Esophagus muscularis mucosa (tissue), 4 donors: ENCODE measurements around the gene TRABD2B. TPM values are rescaled to one million over a fixed set of nuclear protein-coding genes. Genes with fewer than 3 reads are reported as not detected.

Source experiments
- DNase-seq: peaks from one replicate; pipeline ENCODE4 v3.0.0-alpha.2; 2017; ENCODE audit errors: extremely low spot score
- H3K27ac ChIP-seq, 4 donors: fragments of 200-600 bp; sonication (generic); replicated peaks in 1 of 4; 1 replicate in 3 of 4; 2 replicates in 1 of 4; pipeline ENCODE4 v1.5.1; 2016 to 2019; ENCODE audit warnings: mild to moderate bottlenecking in 1 of 4
- H3K27me3 ChIP-seq, 4 donors: fragments of 200-600 bp; sonication (generic); one replicate each; pipeline versions ENCODE4 v1.5.1 to v1.6.0; 2016 to 2019
- H3K36me3 ChIP-seq, 4 donors: fragments of 200-600 bp; sonication (generic); one replicate each; pipeline ENCODE4 v1.5.1; 2016 to 2019
- H3K4me1 ChIP-seq, 4 donors: fragments of 200-600 bp; sonication (generic); one replicate each; pipeline ENCODE4 v1.5.1; 2016 to 2019
- H3K4me3 ChIP-seq, 4 donors: fragments of 200-600 bp; sonication (generic); 1 replicate in 2 of 4; 2 replicates in 2 of 4; pipeline ENCODE4 v1.5.1; 2016 to 2019; ENCODE audit warnings: mild to moderate bottlenecking in 4 of 4, moderate library complexity in 1 of 4
- H3K9me3 ChIP-seq, 4 donors: fragments of 200-600 bp; sonication (generic); 1 replicate in 3 of 4; 2 replicates in 1 of 4; pipeline ENCODE4 v1.5.1; 2016 to 2019
- EP300 ChIP-seq: sonication (generic); formaldehyde crosslinking; IDR thresholded peaks from one replicate; pipeline ENCODE4 v1.6.1; 2017; ENCODE audit warnings: antibody characterized with exemption
- POLR2A ChIP-seq: fragments of 450-650 bp; IDR thresholded peaks from one replicate; pipeline ENCODE4 v1.6.1; 2017; ENCODE audit warnings: antibody characterized with exemption, moderate library complexity, mild to moderate bottlenecking, low read depth
- POLR2AphosphoS5 ChIP-seq, 2 donors: sonication (generic); formaldehyde crosslinking; IDR thresholded peaks; one replicate each; pipeline ENCODE4 v1.6.1; 2017; ENCODE audit warnings: antibody characterized with exemption in 2 of 2
- WGBS: methylation state at CpG from one replicate; pipeline ENCODE4 v1.1.5; 2018; 5-methylcytosine and 5-hydroxymethylcytosine counted together
- intact Hi-C: fragments of 100-400 bp; cut with DNase I; formaldehyde crosslinking; loops from one replicate; pipeline ENCODE4 v1.15.1; 2023
- total RNA-seq, 4 donors: library from RNA; depleted of rRNA; stranded (reverse); fragments of >200 nt; gene quantifications; one replicate each; pipeline versions ENCODE4 v1.1.0 to v1.2.1, GENCODE V29; 2016
- TF ChIP-seq, protein P1 (sequence below), 3 experiments: fragments of 200-600 bp in 2 of 3; fragments of 450-650 bp in 1 of 3; sonication (generic) in 2 of 3; IDR thresholded peaks; one replicate each; pipeline ENCODE4 v1.5.1; 2017 to 2019; ENCODE audit warnings: antibody characterized with exemption in 3 of 3, mild to moderate bottlenecking in 2 of 3, moderate library complexity in 1 of 3

Gene TRABD2B
- total RNA-seq, 4 donors from 2014 or later, result 4.0 to 7.6 (median 4.1) TPM

DNA sequence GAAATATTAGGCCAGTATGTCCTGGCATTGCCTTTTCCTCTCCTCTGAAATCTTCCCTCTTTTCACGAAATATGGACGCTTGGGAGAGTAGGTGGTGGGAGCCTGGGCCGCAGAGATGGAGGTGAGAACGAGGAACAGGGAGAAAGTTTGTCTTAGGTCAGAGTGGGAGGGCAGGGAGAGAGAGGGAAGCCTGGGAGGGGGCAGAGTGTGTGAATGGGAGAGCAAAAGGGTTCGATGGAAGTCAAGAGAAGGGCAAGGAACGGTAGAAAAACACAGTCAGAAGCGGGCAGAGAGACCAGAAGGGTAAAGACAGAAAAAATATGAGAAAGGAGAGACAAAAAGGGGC is 1.2 kb downstream of the TRABD2B start:
- TF ChIP-seq EP300 (no peak), POLR2AphosphoS5 (IDR thresholded peaks at IDR 0.05) (no peak), POLR2A (no peak)
- TF ChIP-seq, protein P1, sequence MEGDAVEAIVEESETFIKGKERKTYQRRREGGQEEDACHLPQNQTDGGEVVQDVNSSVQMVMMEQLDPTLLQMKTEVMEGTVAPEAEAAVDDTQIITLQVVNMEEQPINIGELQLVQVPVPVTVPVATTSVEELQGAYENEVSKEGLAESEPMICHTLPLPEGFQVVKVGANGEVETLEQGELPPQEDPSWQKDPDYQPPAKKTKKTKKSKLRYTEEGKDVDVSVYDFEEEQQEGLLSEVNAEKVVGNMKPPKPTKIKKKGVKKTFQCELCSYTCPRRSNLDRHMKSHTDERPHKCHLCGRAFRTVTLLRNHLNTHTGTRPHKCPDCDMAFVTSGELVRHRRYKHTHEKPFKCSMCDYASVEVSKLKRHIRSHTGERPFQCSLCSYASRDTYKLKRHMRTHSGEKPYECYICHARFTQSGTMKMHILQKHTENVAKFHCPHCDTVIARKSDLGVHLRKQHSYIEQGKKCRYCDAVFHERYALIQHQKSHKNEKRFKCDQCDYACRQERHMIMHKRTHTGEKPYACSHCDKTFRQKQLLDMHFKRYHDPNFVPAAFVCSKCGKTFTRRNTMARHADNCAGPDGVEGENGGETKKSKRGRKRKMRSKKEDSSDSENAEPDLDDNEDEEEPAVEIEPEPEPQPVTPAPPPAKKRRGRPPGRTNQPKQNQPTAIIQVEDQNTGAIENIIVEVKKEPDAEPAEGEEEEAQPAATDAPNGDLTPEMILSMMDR (IDR thresholded peaks at IDR 0.05), result no peak
- H3K27ac ChIP-seq, result peak overlapping the region; percentile 84 to 87 (median 86)
- DNase-seq, result no peak
- no peaks in the 10 kb centered on the region for H3K9me3 ChIP-seq
- H3K36me3 ChIP-seq, result peaks cover 0 to 11% (median 0%) of the 10 kb centered on the region in 4 donors
- 50% methylated on average over 7 of the region's 7 CpGs for WGBS
- peak overlapping the region; percentile 62 to 90 (median 82) for H3K4me3 ChIP-seq
- intact Hi-C loops, result loop anchor here (5.0 kb wide), 2 partner anchors 66 to 259 kb away; no protein-coding TSS in a partner anchor
- H3K4me1 ChIP-seq, result peaks cover 9 to 61% (median 49%) of the 10 kb centered on the region in 4 donors
- peaks cover 0 to 13% (median 0%) of the 10 kb centered on the region in 4 donors for H3K27me3 ChIP-seq

DNA sequence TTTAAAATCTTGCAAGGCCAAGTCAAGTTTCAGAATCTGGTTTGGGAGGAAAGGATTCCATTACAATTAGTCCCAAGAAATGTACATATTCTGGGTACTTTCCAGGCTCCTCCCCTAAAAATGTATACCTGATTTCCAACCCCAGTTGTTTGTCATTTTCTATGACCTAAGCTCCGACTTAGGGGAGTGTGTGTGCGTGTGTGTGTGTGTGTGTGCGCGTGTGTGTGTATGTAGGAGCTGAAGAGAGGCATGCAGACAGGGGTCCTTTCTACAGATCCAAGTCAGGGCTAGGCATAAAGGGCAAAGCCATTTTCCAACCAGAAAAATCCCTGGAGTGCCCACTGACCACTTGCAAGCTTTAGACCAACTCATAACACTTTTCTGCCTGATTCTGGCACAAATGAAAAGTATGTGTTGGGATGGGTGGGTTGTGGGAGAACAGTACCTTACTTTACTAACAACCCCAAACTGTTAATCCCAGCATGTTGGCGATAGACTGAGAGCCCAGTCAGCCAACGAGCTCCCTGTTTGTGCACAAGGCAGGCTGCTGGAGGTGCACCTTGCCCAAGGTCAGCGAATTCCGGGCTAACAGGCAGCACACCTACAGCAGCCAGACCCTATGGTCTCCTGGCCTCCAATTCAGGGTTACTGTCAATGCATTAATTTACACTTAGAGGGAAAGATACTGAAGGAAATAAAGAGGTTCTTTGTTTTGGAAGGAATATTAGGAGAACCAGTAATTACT is 1.7 kb downstream of the TRABD2B start:
- WGBS, result 81% methylated on average over 8 of the region's 8 CpGs
- Histone ChIP-seq H3K4me1 (peaks cover 9 to 61% (median 49%) of the 10 kb centered on the region in 4 donors), H3K36me3 (peaks cover 0 to 11% (median 0%) of the 10 kb centered on the region in 4 donors), H3K4me3 (peak overlapping the region; percentile 62 to 90 (median 82)), H3K27ac (peak overlapping the region; percentile 84 to 87 (median 86)), H3K9me3 (no peaks in the 10 kb centered on the region), H3K27me3 (peaks cover 0 to 9% (median 0%) of the 10 kb centered on the region in 4 donors)
- DNase-seq, result no peak
- intact Hi-C loops, result loop anchor here (5.0 kb wide), 2 partner anchors 67 to 258 kb away; no protein-coding TSS in a partner anchor
- no peak for TF ChIP-seq EP300
- TF ChIP-seq POLR2AphosphoS5 (IDR thresholded peaks at IDR 0.05), result no peak
- TF ChIP-seq POLR2A, result no peak
- TF ChIP-seq, protein P1 (IDR thresholded peaks at IDR 0.05), result no peak

DNA sequence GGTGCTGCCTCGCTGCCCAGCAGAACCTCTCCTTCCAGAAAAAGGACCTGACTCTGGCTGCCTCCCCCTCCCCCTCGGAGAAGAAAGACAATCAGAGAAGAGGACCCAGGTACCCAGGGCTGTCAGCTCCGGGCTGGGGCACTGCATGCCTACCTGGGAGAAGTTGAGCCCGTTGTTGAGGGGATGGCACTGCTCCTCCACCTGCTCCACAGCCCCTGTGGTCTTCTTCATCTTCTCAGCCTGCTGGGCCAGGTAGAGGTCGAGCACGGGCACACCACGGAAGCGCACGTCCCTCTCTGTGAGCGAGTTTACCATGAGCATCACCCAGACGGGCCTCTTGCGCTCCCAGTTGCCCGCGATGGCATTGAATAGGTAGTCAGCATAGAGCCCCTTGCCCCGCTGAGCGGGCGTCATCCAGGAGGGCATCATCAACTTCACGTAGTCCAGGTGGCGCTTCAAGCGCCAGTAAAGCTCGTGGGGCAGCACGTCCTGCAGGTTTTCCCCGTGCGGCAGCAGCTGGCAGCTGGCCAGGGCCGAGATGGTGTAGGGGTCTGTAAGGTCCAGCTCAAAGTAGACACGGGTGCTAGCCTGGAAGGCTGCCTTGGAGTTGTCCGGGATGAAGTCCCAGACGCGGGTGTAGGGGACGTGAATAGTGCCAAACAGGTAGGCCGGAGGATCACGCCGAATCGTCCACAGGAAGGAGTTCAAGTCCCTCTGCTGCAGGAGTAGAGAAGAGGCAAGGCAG is 3.1 kb downstream of the TRABD2B start:
- intact Hi-C loops, result no loop called here
- DNase-seq, result no peak
- TF ChIP-seq, protein P1 (IDR thresholded peaks at IDR 0.05), result no peak
- TF ChIP-seq POLR2AphosphoS5 (IDR thresholded peaks at IDR 0.05) (no peak), POLR2A (no peak), EP300 (no peak)
- no peaks in the 10 kb centered on the region for H3K9me3 ChIP-seq
- H3K4me3 ChIP-seq, result peak overlapping the region in 1 of 4 donors; percentile 10
- 92% methylated on average over 11 of the region's 34 CpGs for WGBS
- peaks cover 0 to 11% (median 0%) of the 10 kb centered on the region in 4 donors for H3K36me3 ChIP-seq
- peaks cover 9 to 61% (median 49%) of the 10 kb centered on the region in 4 donors for H3K4me1 ChIP-seq
- H3K27ac ChIP-seq, result peak overlapping the region in 2 of 4 donors; percentile 41 to 44
- H3K27me3 ChIP-seq, result peaks cover 0 to 9% (median 0%) of the 10 kb centered on the region in 4 donors

DNA sequence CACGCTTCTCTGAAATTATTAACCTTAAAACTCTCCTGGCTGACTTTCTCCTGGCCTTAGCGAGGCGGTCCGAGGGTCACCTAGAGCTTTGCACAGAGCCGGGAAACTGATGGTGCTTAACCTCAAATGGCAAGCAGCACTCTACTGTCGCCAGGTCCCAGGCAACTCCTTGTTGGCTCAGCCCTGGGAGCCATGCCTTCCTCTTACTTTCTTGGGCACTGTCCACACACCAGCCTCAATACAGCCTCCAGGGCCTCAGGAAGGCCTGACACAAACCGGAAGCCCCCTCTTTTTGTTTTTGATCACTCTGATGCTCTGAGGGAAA is 3.8 kb downstream of the TRABD2B start:
- Histone ChIP-seq H3K27ac (peak overlapping the region; percentile 25 to 44 (median 42)), H3K4me1 (peaks cover 9 to 59% (median 49%) of the 10 kb centered on the region in 4 donors), H3K9me3 (no peaks in the 10 kb centered on the region), H3K36me3 (peaks cover 0 to 11% (median 0%) of the 10 kb centered on the region in 4 donors), H3K4me3 (peak overlapping the region in 2 of 4 donors; percentile 10), H3K27me3 (peaks cover 0 to 9% (median 0%) of the 10 kb centered on the region in 4 donors)
- DNase-seq, result no peak
- intact Hi-C loops, result no loop called here
- TF ChIP-seq POLR2AphosphoS5 (IDR thresholded peaks at IDR 0.05) (no peak), POLR2A (no peak), EP300 (no peak)
- TF ChIP-seq, protein P1 (IDR thresholded peaks at IDR 0.05), result no peak
- 92% methylated on average over 7 of the region's 7 CpGs for WGBS
